Medulla oblongata (tissue), 1 donor: ENCODE measurements around the gene FUZ.

Source experiments
- DNase-seq: peaks from one replicate; pipeline ENCODE4 v3.0.0-alpha.2; 2015; ENCODE audit errors: extremely low spot score

Gene FUZ

GRCh38 chr19:49807058-49807903 lies 5.8 kb downstream of the FUZ start:
- peak; percentile 31 for DNase-seq

DNA sequence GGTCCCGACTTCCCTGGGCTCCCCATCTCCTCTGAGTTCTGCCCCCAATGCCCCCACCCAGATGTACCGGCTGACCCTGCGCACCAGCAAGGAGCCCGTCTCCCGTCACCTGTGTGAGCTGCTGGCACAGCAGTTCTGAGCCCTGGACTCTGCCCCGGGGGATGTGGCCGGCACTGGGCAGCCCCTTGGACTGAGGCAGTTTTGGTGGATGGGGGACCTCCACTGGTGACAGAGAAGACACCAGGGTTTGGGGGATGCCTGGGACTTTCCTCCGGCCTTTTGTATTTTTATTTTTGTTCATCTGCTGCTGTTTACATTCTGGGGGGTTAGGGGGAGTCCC lies 6.5 kb downstream of the FUZ start:
- no peak for DNase-seq

- DNase-seq = no peak
These were observed 7.1 kb downstream of the FUZ start for GRCh38 chr19:49805822-49806619.

DNA sequence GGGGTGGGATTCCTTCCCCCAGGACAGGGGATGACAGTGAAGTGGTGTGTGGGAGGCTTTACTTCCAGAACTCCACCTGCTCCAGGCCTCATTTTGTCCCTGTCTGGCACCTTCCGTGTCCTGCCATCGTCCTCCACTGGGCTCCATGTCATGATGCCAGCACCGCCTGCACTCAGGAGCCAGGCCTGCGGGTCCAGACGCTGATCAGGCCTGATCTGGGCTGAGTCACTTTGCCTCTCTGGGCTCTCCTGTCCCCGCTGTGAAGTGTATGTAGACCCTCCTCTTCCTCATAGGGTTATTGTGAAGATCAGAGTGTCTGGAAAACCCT lies 9.6 kb downstream of the FUZ start:
- DNase-seq = no peak

GRCh38 chr19:49802836-49803528 lies 10.1 kb downstream of the FUZ start:
- DNase-seq = no peak

- DNase-seq = peak; percentile 97
These were observed 11.0 kb downstream of the FUZ start for GRCh38 chr19:49801966-49802661.

GRCh38 chr19:49801401-49801888 lies 11.6 kb downstream of the FUZ start:
- no peak for DNase-seq

DNA sequence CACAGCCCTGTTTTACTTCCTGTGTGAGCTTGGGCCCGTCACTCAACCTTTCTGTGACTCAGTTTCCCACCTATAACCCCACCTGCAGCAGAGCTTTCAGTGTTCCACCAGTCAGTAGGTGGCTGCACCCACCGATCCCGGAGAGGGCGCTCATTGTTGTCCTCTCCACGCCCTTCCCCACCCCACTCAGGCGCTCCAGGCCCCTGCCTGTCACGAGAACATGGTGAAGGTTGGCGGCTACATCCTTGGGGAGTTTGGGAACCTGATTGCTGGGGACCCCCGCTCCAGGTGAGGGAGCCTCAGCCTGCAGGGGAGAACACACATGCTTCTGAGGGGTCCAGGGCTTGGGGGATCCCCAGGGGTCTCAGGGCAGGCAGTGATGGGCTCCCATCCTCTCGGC lies 12.3 kb downstream of the FUZ start:
- DNase-seq = no peak

- DNase-seq = no peak
These were observed 13.2 kb downstream of the FUZ start for GRCh38 chr19:49799798-49800376.

- DNase-seq = no peak
These were observed 13.8 kb downstream of the FUZ start for GRCh38 chr19:49799271-49799797.

DNA sequence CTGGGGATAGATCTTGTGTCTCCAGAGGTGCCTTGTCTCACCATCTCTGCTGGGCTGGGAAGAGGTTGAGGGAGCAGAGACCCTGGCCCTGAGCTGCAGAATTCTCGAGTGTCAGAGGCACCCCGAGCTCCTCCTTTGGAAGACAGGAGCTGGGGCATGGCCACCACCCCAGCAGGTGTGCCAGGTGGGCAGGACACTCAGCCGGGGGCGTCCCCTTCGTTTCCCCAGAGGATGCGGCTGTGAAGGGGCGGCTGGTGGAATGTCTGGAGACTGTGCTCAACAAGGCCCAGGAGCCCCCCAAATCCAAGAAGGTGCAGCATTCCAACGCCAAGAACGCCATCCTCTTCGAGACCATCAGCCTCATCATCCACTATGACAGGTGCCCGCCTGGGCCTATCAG lies 14.5 kb downstream of the FUZ start:
- no peak for DNase-seq

DNA sequence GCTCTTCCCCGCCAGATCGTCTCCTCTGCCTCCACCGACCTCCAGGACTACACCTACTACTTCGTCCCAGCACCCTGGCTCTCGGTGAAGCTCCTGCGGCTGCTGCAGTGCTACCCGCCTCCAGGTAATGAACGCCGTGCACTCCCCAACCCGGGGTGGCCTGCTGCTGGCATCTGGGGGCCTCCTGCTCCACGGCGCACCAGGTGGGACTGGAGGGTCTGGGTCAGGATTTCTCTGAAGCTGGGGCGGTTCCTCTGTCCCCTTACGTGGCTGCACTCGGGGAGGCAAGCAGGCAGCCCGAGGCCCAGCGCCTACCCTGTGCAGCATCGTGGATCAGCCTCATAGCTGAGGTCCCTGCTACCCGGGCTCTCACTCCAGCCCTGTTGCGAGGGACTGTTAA lies 17.5 kb downstream of the FUZ start:
- DNase-seq = no peak

DNA sequence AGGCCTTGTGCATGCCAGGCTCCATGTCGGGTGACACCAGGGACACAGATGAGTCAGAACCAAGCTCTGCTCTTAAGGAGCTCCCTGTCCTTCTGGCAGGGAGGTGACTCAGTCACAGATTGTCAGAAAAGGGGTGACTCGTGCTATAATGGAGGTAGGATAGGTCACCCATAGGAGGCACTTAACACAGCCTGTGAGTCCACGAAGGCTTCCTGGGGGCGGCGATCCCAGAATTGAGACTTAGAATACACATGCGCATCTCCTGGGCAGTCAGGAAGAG lies 19.6 kb downstream of the FUZ start:
- no peak for DNase-seq

- no peak for DNase-seq
These were observed 20.1 kb downstream of the FUZ start for GRCh38 chr19:49792829-49793560.

DNA sequence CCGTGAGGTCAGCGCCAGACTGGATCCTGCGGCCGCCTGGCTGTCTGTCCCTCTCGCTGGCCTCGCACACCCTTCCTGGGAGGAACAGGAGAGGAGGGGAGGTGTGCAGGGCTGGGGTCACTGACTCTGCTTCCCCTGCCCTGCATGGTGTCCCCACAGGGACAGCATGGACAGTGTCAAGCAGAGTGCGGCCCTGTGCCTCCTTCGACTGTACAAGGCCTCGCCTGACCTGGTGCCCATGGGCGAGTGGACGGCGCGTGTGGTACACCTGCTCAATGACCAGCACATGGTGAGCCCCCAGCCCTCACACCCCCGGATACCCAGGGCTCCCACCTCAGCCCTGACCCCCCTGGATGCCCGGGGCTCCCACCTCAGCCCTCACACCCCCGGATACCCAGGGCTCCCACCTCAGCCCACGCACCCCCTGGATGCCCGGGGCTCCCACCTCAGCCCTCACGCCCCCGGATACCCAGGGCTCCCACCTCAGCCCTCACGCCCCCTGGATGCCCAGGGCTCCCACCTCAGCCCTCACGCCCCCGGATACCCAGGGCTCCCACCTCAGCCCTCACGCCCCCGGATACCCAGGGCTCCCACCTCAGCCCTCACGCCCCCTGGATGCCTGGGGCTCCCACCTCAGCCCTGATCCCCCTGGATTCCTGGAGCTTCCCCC lies 21.2 kb downstream of the FUZ start:
- DNase-seq = no peak

- DNase-seq = no peak
These were observed 22.2 kb downstream of the FUZ start for GRCh38 chr19:49790866-49791265.

- DNase-seq = no peak
These were observed 24.2 kb downstream of the FUZ start for GRCh38 chr19:49788857-49789256.

DNA sequence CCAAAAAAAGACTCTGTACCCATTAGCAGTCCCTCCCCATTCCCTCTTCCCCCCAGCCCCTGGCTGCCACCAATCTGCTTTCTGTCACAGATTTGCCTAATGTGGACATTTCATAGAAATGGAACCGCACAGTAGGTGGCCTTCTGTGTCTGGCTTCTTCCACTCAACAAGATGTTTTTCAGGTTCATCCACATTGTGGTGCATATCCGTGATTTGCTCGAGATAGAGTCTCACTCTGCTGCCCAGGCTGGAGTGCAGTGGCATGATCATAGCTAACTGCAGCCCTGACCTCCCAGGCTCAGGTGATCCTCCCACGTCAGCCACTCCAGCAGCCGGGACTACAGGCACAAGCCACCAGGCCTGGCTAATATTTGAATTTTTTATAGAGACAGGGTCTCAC lies 25.3 kb downstream of the FUZ start:
- DNase-seq = no peak

DNA sequence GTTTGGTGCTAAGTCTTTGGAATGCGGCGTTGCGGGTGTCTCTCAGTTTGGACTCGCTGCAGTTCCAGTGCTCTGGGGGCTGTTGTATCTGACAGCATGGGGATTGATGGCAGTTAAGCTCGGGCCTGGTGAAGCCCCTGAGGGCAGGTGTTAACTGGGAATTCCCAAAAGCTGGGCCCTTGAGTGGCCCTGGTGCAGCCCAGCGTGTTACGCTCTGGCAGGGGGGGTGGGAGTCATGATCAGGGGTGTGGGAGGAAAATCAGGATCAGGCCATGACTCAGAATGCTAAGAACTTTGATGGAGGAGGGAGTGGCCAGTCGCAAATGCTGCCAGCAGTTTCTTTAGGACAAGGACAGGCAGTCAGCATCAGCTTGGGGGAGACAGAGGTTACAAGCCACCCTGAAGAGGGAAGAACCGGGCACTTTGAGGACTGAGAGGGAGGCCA lies 26.7 kb downstream of the FUZ start:
- DNase-seq = no peak

DNA sequence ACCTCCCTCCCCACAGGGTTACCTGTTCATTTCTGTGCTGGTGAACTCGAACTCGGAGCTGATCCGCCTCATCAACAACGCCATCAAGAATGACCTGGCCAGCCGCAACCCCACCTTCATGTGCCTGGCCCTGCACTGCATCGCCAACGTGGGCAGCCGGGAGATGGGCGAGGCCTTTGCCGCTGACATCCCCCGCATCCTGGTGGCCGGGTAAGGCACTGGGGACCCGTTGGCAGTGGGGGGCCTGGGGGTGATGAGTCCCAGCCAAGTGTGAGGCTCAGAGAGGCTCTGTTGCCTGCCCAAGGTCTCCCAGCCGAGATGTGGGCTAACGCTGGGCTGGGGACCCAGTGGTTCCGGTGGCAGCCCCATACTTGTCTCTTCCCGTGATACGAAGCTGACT lies 30.6 kb downstream of the FUZ start:
- DNase-seq = no peak
